Neuronal stem cell (in vitro differentiated cells): ENCODE measurements around the gene EIF3K. TPM values are rescaled to one million over a fixed set of nuclear protein-coding genes. Genes with fewer than 3 reads are reported as not detected.
A peak's percentile ranks its signal among the peaks of the same experiment; 100 is the strongest.

ENCODE experiments used
- DNase-seq: peaks from one replicate; pipeline ENCODE4 v3.0.0-alpha.2; 2013; ENCODE audit warnings: low spot score
- H2AFZ ChIP-seq: one replicate; pipeline ENCODE4 v1.6.1; 2013; ENCODE audit warnings: mild to moderate bottlenecking, low read length, inconsistent platforms
- H2AK5ac ChIP-seq: 2 replicates; pipeline ENCODE4 v1.6.1; 2013; ENCODE audit warnings: low read depth, mild to moderate bottlenecking, inconsistent platforms, low read length, moderate library complexity, mixed read lengths
- H2BK120ac ChIP-seq: 2 replicates; pipeline ENCODE4 v1.6.1; 2013; ENCODE audit warnings: low read depth, mild to moderate bottlenecking, inconsistent platforms, low read length, moderate library complexity, mixed read lengths
- H2BK12ac ChIP-seq: one replicate; pipeline ENCODE4 v1.6.1; 2013; ENCODE audit warnings: low read length, inconsistent platforms
- H2BK15ac ChIP-seq: 2 replicates; pipeline ENCODE4 v1.6.1; 2013; ENCODE audit warnings: mild to moderate bottlenecking, low read length, inconsistent platforms, mixed read lengths
- H2BK5ac ChIP-seq: one replicate; pipeline ENCODE4 v1.6.1; 2013; ENCODE audit warnings: inconsistent platforms, mild to moderate bottlenecking, low read length, moderate library complexity
- H3K14ac ChIP-seq: one replicate; pipeline ENCODE4 v1.6.1; 2013; ENCODE audit warnings: low read length, inconsistent platforms
- H3K18ac ChIP-seq: 2 replicates; pipeline ENCODE4 v1.6.1; 2013; ENCODE audit warnings: low read length, inconsistent platforms
- H3K23ac ChIP-seq: 2 replicates; pipeline ENCODE4 v1.6.1; 2013; ENCODE audit warnings: low read depth, mild to moderate bottlenecking, mixed read lengths, low read length, inconsistent platforms; ENCODE audit not compliant: poor library complexity
- H3K27ac ChIP-seq: replicated peaks from 3 replicates; pipeline ENCODE4 v1.5.1; 2013; ENCODE audit warnings: low read length, inconsistent platforms
- H3K27me3 ChIP-seq, 3 experiments: 2 replicates each; pipeline ENCODE4 v1.6.1; 2013; ENCODE audit warnings: low read length in 3 of 3, mild to moderate bottlenecking in 2 of 3, inconsistent platforms in 1 of 3, low read depth in 1 of 3, mixed read lengths in 1 of 3, moderate library complexity in 1 of 3; ENCODE audit not compliant: control insufficient read depth in 3 of 3, insufficient read depth in 3 of 3
- H3K36me3 ChIP-seq, 2 donors: replicated peaks in 1 of 2; 2 replicates each; pipeline ENCODE4 v1.6.1; 2013; ENCODE audit warnings: low read length in 2 of 2; ENCODE audit not compliant: control insufficient read depth in 2 of 2, insufficient read depth in 2 of 2
- H3K4ac ChIP-seq: 2 replicates; pipeline ENCODE4 v1.6.1; 2013; ENCODE audit warnings: inconsistent platforms, mild to moderate bottlenecking, low read length, moderate library complexity
- H3K4me1 ChIP-seq, 2 donors: 1 replicate in 1 of 2; 2 replicates in 1 of 2; pipeline ENCODE4 v1.6.1; 2013; ENCODE audit warnings: low read length in 2 of 2, low read depth in 1 of 2; ENCODE audit not compliant: control insufficient read depth in 2 of 2, insufficient read depth in 1 of 2
- H3K4me2 ChIP-seq: one replicate; pipeline ENCODE4 v1.6.1; 2013; ENCODE audit warnings: mild to moderate bottlenecking, low read length, inconsistent platforms; ENCODE audit not compliant: insufficient read depth, poor library complexity, severe bottlenecking
- H3K4me3 ChIP-seq, 2 donors: 2 replicates each; pipeline ENCODE4 v1.5.1; 2013; ENCODE audit warnings: low read length in 2 of 2, mild to moderate bottlenecking in 2 of 2, inconsistent platforms in 1 of 2, moderate library complexity in 1 of 2
- H3K79me1 ChIP-seq: one replicate; pipeline ENCODE4 v1.6.1; 2013; ENCODE audit warnings: low read depth, mild to moderate bottlenecking, inconsistent platforms, low read length, moderate library complexity
- H3K9ac ChIP-seq: one replicate; pipeline ENCODE4 v1.6.1; 2013; ENCODE audit warnings: mild to moderate bottlenecking, low read depth, low read length, inconsistent platforms; ENCODE audit not compliant: poor library complexity
- H3K9me3 ChIP-seq, 2 donors: replicated peaks in 1 of 2; 2 replicates each; pipeline versions ENCODE3 to v1.6.1; 2013; ENCODE audit warnings: low read length in 2 of 2, mild to moderate bottlenecking in 2 of 2, inconsistent platforms in 1 of 2, low read depth in 1 of 2, mixed read lengths in 1 of 2, moderate library complexity in 1 of 2; ENCODE audit not compliant: control insufficient read depth in 2 of 2, insufficient read depth in 1 of 2
- H4K8ac ChIP-seq: one replicate; pipeline ENCODE4 v1.6.1; 2013; ENCODE audit warnings: low read depth, mild to moderate bottlenecking, inconsistent platforms, low read length, moderate library complexity
- H4K91ac ChIP-seq: one replicate; pipeline ENCODE4 v1.6.1; 2013; ENCODE audit warnings: low read length, low read depth, mild to moderate bottlenecking, inconsistent platforms; ENCODE audit not compliant: poor library complexity
- WGBS, 2 donors: extraction: QIAGEN DNeasy Blood & Tissue Kit; methylation state at CpG; one replicate each; pipeline ENCODE4 v1.1.7; 2013; ENCODE audit warnings: missing lambda C conversion rate in 2 of 2, mixed read lengths in 1 of 2; ENCODE audit not compliant: insufficient read length in 2 of 2, insufficient replicate concordance in 1 of 2; ENCODE audit errors: extremely low coverage in 2 of 2; 5-methylcytosine and 5-hydroxymethylcytosine counted together
- polyA plus RNA-seq, 2 experiments: library from polyadenylated mRNA; stranded (reverse); fragments of 200-250 nt; gene quantifications; one replicate each; pipeline ENCODE4 v1.2.3, GENCODE V29; 2013

EIF3K gene, protein sequence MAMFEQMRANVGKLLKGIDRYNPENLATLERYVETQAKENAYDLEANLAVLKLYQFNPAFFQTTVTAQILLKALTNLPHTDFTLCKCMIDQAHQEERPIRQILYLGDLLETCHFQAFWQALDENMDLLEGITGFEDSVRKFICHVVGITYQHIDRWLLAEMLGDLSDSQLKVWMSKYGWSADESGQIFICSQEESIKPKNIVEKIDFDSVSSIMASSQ
- 218 TPM for polyA plus RNA-seq (2013, experiment 1 of 2)
- polyA plus RNA-seq (2013, experiment 2 of 2), result 210 TPM

- DNase-seq, result peak; percentile 100
- Histone ChIP-seq H4K8ac (no peak within 1 kb of the TSS), H3K14ac (peak within 1 kb of the TSS; percentile 32), H3K4me1 (peaks cover 9 to 10% of the 10 kb centered on the region in 2 donors), H2AFZ (peak within 1 kb of the TSS; percentile 81), H2AK5ac (peak within 1 kb of the TSS; percentile 98), H4K91ac (peak within 1 kb of the TSS; percentile 87), H3K18ac (peak within 1 kb of the TSS; percentile 98), H3K27me3 (no peaks in the 10 kb centered on the region), H2BK5ac (no peak within 1 kb of the TSS), H3K36me3 (peaks cover 17 to 31% of the 10 kb centered on the region in 2 donors), H3K9me3 (peaks cover 0 to 1% of the 10 kb centered on the region in 2 donors), H2BK120ac (no peak within 1 kb of the TSS), H2BK15ac (no peak within 1 kb of the TSS), H3K23ac (peak within 1 kb of the TSS; percentile 99), H3K4ac (peak within 1 kb of the TSS; percentile 28), H3K9ac (peak within 1 kb of the TSS; percentile 99), H3K27ac (peak within 1 kb of the TSS; percentile 78), H3K4me2 (peak within 1 kb of the TSS; percentile 82), H3K4me3 (peak within 1 kb of the TSS; percentile 85 to 91), H3K79me1 (peaks cover 8% of the 10 kb centered on the region), H2BK12ac (no peak within 1 kb of the TSS)
- WGBS, 2 donors, result no CpG with 5 or more reads among the region's 64 CpGs
These were observed at the start of gene EIF3K for GRCh38 chr19:38618590-38619360. EIF3K (plus strand) TSS chr19:38619188; CDS start chr19:38619269, 81 bp downstream.

GRCh38 chr19:38569368-38569983 lies 49.5 kb upstream of the EIF3K start:
- no CpG with 5 or more reads among the region's 6 CpGs for WGBS, 2 donors
- H3K4me1 ChIP-seq, result no peaks in the 10 kb centered on the region
- no peak overlapping the region for H2BK5ac ChIP-seq
- H3K79me1 ChIP-seq, result no peaks in the 10 kb centered on the region
- no peak overlapping the region for H4K8ac ChIP-seq
- H3K36me3 ChIP-seq, result no peaks in the 10 kb centered on the region
- H2AFZ ChIP-seq, result no peak overlapping the region
- H3K18ac ChIP-seq, result no peak overlapping the region
- H4K91ac ChIP-seq, result no peak overlapping the region
- no peak overlapping the region for H2BK15ac ChIP-seq
- H3K4me3 ChIP-seq, result no peak overlapping the region
- no peak overlapping the region for H2BK120ac ChIP-seq
- no peaks in the 10 kb centered on the region for H3K9me3 ChIP-seq
- H2AK5ac ChIP-seq, result no peak overlapping the region
- H3K23ac ChIP-seq, result no peak overlapping the region
- no peaks in the 10 kb centered on the region for H3K27me3 ChIP-seq
- H3K4me2 ChIP-seq, result no peak overlapping the region
- no peak overlapping the region for H3K9ac ChIP-seq
- no peak overlapping the region for H2BK12ac ChIP-seq
- H3K4ac ChIP-seq, result no peak overlapping the region
- no peak overlapping the region for H3K14ac ChIP-seq
- H3K27ac ChIP-seq, result no peak overlapping the region
- DNase-seq, result no peak

DNA sequence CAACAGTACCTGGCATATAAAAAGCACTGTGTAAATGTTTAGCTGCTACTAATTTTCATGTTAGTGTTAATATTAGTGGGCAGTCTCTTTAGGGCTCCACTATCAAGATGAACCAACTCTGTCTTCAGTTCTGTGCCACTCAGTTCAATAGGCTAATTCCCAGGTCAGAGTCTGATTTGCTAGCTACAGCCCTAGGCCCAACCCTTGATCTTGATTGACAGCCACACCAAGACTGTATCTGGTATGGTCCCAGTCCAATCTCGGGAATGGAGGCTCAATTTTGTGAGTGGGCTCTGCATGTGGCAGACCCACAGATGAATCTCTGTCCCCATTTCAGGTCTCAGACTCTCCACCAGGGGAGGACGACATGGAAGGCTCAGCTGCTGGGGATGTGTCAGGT lies 47.3 kb upstream of the EIF3K start:
- Histone ChIP-seq H3K4ac (no peak overlapping the region), H2BK120ac (no peak overlapping the region), H3K23ac (peak overlapping the region; percentile 5), H2AFZ (no peak overlapping the region), H3K9me3 (no peaks in the 10 kb centered on the region), H2AK5ac (no peak overlapping the region), H3K27me3 (no peaks in the 10 kb centered on the region), H3K18ac (no peak overlapping the region), H3K14ac (no peak overlapping the region), H3K4me2 (no peak overlapping the region), H3K4me1 (no peaks in the 10 kb centered on the region), H3K79me1 (no peaks in the 10 kb centered on the region), H3K9ac (no peak overlapping the region), H4K8ac (no peak overlapping the region), H3K36me3 (no peaks in the 10 kb centered on the region), H2BK5ac (no peak overlapping the region), H3K27ac (no peak overlapping the region), H2BK15ac (no peak overlapping the region), H4K91ac (no peak overlapping the region), H3K4me3 (no peak overlapping the region), H2BK12ac (no peak overlapping the region)
- no peak for DNase-seq
- WGBS, 2 donors, result no CpG with 5 or more reads among the region's 2 CpGs

- Histone ChIP-seq H3K9me3 (no peaks in the 10 kb centered on the region), H3K4me3 (no peak overlapping the region), H3K27ac (no peak overlapping the region), H3K4ac (no peak overlapping the region), H3K36me3 (no peaks in the 10 kb centered on the region), H4K91ac (no peak overlapping the region), H2AFZ (no peak overlapping the region), H3K18ac (no peak overlapping the region), H3K9ac (peak overlapping the region; percentile 81), H3K23ac (no peak overlapping the region), H3K4me1 (no peaks in the 10 kb centered on the region), H3K14ac (no peak overlapping the region), H3K79me1 (peaks cover 3% of the 10 kb centered on the region), H2BK15ac (no peak overlapping the region), H3K27me3 (no peaks in the 10 kb centered on the region), H2BK5ac (no peak overlapping the region), H2BK120ac (no peak overlapping the region), H4K8ac (no peak overlapping the region), H2AK5ac (no peak overlapping the region), H2BK12ac (peak overlapping the region; percentile 73), H3K4me2 (no peak overlapping the region)
- no CpG with 5 or more reads among the region's 11 CpGs for WGBS, 2 donors
- DNase-seq, result no peak
These were observed 41.2 kb upstream of the EIF3K start for GRCh38 chr19:38577826-38578225.
